GM18873 (cell line): ENCODE measurements around the gene GALNT7.

Experiments
- ATAC-seq: cut with Tn5 transposase; IDR thresholded peaks from one replicate; pipeline ENCODE4 v1.9.1; 2021; ENCODE audit warnings: mild to moderate bottlenecking, moderate library complexity, moderate number of reproducible peaks; ENCODE audit not compliant: unreplicated experiment, low FRiP score

GALNT7 gene

GRCh38 chr4:173230062-173230461 lies 61.5 kb downstream of the GALNT7 start:
- no peak for ATAC-seq

GRCh38 chr4:173231916-173232315 lies 63.3 kb downstream of the GALNT7 start:
- peak; percentile 44 for ATAC-seq

- ATAC-seq, result no peak
Observed at GRCh38 chr4:173233857-173234256, 65.2 kb downstream of the GALNT7 start.

GRCh38 chr4:173235050-173235449 lies 66.4 kb downstream of the GALNT7 start:
- no peak for ATAC-seq

GRCh38 chr4:173236301-173236700 lies 67.7 kb downstream of the GALNT7 start:
- no peak for ATAC-seq

GRCh38 chr4:173237152-173237551 lies 68.5 kb downstream of the GALNT7 start:
- ATAC-seq, result no peak

GRCh38 chr4:173237762-173238161 lies 69.2 kb downstream of the GALNT7 start:
- ATAC-seq, result no peak

- no peak for ATAC-seq
Observed at GRCh38 chr4:173240696-173241095, 72.1 kb downstream of the GALNT7 start.

GRCh38 chr4:173242466-173243250 lies 74.0 kb downstream of the GALNT7 start:
- ATAC-seq, result no peak

- ATAC-seq, result no peak
Observed at GRCh38 chr4:173243321-173243720, 74.7 kb downstream of the GALNT7 start.

- peak; percentile 37 for ATAC-seq
Observed at GRCh38 chr4:173243917-173244658, 75.5 kb downstream of the GALNT7 start.

GRCh38 chr4:173245952-173246351 lies 77.3 kb downstream of the GALNT7 start:
- no peak for ATAC-seq

- peak; percentile 62 for ATAC-seq
Observed at GRCh38 chr4:173246719-173247118, 78.1 kb downstream of the GALNT7 start.

GRCh38 chr4:173247321-173247720 lies 78.7 kb downstream of the GALNT7 start:
- ATAC-seq, result no peak

GRCh38 chr4:173248690-173249089 lies 80.1 kb downstream of the GALNT7 start:
- no peak for ATAC-seq

- ATAC-seq, result peak; percentile 90
Observed at GRCh38 chr4:173252024-173252935, 83.7 kb downstream of the GALNT7 start.

- ATAC-seq, result no peak
Observed at GRCh38 chr4:173253561-173253960, 85.0 kb downstream of the GALNT7 start.

- no peak for ATAC-seq
Observed at GRCh38 chr4:173254646-173255045, 86.0 kb downstream of the GALNT7 start.

GRCh38 chr4:173256825-173257224 lies 88.2 kb downstream of the GALNT7 start:
- ATAC-seq, result no peak
